Measurements from ENCODE around the gene FRMD4A.
"Not testable (repeated sequence)": the region's sequence is repeated elsewhere in the genome, so short reads cannot be mapped to it uniquely, and the experiment has no call there.

Gene FRMD4A

DNA sequence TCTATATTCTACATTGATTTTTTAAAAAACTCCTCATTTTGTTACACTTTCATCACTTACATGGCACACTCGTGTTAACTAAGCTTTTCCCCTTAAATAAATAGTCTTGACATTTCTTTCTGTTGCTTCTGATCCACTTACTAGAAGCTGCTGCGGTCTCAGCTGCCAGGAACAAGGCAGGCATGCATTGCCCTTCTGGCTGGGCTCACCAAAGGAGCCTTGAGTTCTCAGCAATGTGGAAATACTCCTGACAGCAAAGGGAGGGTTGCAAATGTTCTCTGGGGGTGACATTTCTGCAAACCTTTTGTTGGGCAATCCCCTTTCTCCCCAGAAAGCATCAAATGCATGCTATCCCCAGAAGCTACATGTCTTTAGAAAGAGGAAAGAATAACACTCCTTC is 393.9 kb downstream of the FRMD4A start:
- no peak for DNase-seq

GRCh38 chr10:13930120-13930519 is 400.6 kb downstream of the FRMD4A start:
- DNase-seq = no peak

DNA sequence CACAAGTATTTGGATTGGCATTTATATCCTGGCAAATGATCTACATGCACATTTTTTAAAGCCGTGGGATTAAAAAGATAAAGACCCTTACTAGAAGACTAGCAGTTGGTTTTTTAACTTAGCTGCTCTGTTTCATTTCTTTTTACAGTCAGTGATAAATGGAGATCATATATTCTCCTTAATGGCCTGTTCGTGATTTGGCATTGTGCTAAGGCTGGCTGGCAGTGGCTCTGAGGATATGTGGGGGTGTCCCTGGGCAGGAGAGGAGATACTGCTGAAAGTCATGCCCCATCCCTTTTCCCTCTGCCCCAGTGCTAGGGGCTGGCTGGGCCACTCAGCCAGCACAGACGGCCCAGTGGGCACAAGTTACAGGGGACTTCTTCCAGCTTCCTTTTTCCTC is 402.3 kb downstream of the FRMD4A start:
- no peak for DNase-seq

DNA sequence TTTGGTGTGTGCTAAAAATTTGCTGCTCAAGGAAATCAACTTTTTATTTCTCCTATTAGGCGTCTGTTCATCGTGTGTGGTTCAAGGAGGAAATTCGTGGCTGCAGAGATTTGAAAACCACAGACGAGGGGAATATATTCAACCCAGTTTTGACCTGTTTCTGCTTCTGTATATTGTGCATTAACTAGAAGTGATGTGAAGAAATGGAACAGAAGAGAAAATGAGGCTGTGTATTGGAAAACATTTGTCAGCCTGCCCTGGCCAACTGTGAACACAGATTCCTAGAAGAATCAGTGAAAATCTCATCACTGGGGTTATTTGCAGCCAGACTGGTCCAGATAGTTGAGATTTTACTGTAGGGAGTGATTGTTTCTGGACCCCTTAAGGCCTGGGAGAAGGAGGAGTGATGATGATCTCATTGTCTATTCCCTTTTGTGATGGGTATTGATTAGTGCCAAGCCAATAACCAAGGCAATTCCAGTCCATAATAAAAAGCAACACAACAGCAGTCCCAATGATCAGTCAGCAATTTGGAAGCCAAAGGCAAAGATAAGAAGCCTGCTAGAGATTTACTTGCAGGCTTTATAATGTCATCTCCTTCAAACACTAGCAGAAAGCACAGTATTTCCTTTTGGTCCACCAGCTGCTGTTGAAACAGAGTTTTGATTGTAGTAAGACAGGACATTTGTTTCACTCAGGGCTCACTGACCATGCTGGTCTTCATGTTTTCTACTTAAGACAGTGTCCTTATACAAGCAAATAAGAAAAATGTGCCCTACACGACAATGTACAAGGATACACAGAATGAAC is 404.5 kb downstream of the FRMD4A start:
- no peak for DNase-seq

DNA sequence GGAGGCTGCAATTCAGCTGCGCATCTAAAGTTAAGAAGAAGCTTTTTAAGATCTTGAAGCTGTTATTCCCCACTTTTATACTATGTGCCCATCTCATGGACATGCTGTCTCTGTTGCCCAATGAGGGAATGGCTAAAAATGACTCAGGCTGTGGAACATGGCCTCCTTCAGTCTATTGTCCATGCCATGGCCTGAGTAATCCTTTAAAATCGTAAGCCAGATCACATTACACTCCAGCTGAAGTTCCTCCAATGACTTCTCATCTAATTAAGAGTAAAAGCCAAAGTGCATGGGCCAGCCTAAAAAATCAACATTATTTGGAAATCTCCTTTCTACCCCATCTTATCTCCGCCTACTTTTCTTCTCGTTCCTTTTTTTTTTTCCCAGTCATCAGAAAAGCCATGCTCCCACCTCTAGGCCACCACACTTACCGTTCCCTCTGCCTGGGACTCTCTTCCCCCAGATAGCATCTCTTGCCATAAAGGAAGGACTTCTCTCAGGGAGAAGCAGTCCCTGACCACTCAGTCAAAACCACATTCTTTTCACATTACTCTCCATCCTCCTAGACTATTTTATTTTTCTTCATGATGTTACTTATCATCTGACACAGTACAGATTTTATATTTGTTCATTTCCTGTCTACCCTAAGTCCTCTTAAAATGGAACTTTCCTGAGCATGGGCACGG is 406.5 kb downstream of the FRMD4A start:
- no peak for DNase-seq

GRCh38 chr10:13922586-13922985 is 408.1 kb downstream of the FRMD4A start:
- DNase-seq = no peak

DNA sequence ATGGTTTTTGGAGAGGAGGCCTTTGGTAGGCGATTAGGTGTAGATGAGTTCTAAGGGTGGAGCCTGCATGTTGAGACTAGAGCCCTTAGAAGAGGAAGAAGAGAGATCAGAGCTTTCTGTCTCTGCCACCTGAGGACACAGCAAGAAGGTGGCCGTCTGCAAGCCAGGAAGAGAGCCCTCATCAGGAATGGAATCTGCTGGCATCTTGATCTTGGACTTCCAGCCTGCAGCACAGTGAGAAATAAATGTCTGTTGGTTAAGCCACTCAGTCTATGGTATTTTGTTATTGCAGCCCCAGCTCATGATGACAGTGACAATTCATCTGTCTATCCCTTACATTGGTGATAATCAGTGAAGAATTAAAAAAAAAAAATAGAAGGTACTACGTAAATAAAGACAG is 408.8 kb downstream of the FRMD4A start:
- DNase-seq = no peak

DNA sequence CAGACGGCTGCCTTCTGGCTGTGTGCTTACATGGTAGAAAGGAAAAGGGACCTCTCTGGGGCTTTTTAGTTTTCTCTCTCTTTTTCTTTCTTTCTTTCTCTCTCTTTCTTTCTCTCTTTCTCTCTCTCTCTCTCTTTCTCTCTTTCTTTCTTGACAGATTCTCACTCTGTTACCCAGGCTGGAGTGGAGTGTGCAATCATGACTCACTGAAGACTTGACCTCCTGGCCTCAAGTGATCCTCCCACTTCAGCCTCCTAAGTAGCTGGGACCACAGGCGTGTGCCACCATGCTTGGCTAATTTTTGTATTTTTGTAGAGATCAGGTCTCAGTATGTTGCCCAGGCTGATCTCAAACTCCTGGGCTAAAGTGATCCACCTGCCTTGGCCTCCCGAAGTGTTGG is 409.6 kb downstream of the FRMD4A start:
- DNase-seq = not testable (repeated sequence)

DNA sequence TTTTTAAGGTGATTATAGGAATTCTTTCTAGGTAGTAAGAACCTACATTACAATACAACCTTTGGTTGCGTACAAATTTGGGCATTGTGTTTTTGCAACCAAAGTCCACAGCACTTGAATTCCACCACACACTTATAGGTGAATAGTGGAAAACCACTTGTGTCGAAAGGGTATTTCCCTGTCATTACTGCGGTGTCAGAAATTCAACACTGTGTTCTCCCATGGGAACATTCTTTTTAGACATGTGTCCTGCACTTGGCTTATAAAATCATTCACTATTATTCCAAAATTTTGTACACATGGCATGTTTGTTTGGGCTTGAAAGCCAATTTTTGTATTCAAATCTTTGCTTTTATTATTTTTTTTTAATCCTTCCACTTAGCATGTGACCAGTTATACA is 410.3 kb downstream of the FRMD4A start:
- no peak for DNase-seq

DNA sequence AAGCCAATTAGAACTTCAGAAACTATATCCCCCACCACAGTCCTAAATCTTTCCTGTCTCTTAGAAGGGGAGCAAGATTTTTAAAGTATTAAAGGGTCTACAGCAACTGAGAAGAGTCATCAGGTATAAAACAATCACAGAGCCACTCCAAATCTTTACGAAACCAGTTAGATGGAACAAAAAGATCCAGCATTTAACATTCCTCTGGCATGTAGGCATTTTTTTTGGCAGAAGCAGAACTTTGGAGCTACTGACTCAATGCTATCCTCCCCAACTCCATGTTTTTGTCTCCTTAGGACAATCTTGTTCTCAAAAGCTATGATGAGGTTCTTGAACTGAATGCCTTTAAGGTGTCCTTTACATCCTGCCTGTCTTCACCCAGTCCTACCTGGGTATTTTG is 410.7 kb downstream of the FRMD4A start:
- no peak for DNase-seq

- DNase-seq = no peak
Measured at GRCh38 chr10:13917791-13918190, 412.9 kb downstream of the FRMD4A start.

DNA sequence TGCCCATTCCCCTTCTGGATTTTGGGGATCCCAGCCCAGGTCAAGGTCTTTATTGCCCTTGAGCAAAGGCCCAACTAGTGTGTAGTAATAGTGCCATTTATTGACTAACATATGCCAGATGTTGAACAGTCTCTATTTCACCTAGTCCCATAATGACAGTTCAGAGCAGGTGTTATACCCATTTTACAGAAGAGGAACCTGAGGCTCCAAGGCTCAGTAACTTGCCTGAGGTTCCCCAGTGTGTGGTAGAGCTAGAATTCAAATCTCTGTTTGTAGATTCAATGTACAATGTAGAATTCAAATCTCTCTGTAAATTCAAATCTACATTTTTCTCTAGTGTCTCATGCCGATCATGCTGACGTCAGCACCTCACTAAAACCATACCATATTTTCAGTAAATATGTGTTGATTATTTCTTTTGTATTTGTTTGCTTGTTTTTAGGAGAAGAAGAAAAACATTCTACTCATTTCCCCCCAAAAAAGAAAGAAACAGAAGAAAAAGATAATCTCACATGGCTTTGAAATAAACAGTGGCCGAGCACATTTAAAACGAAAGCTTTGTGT is 414.3 kb downstream of the FRMD4A start:
- no peak for DNase-seq

DNA sequence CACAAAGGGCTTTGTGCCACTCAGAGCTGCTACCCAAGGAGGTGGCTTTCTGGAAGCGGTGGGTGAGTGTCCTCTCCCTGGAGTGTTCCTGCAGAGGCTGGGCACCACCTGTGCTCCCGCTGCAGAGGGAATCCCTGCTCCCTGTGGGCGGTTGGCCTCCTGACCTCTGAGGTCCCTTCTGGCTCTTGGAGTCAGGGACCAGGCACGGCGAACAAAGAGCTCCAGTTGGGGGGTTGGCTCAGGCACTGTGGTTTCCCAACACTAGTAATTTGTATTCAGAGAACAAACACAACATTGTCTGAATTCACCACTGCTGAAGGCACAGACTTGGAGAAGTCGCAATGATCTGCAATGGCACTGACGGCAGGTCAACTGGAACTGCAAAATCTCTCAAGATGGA is 415.0 kb downstream of the FRMD4A start:
- DNase-seq = no peak

DNA sequence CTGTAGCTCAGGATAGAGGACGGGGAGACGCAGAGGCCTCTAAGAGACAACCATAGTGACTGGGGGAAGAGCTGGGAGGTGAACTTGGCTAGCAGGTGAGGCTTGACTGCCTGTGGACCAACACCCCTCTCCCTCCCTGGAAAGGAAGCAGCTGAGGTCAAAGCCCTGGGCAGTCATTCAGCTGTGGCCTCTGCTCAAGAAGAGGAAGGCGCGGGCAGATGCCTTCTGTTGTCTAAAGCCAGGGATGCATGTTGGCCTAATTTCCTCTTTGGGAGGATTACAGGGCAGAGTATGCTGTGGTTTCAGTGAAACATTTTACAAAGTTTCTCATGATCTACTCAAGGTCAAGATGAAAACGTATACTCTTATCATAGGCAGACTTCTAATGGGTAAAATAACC is 416.8 kb downstream of the FRMD4A start:
- no peak for DNase-seq

GRCh38 chr10:13911821-13912520 is 418.8 kb downstream of the FRMD4A start:
- no peak for DNase-seq

GRCh38 chr10:13909516-13910258 is 421.0 kb downstream of the FRMD4A start:
- DNase-seq = no peak

DNA sequence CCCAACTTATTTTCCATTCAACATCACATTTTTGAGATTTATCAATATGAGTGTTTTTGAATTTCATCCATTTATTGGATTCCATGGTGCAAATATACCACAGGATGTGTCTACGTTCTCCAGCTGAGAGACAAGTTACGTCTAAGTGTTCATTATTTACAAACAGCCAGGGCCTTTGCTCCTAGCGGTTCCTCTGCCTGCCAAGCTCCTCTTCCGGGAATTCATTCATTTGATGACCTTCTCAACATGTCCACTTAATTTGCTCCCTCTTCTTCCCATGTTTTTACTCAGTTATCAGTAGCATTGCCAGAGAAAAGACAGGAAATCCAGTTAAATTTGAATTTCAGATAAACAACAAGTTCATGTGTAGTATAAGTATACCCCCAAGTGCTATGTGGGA is 422.2 kb downstream of the FRMD4A start:
- no peak for DNase-seq

DNA sequence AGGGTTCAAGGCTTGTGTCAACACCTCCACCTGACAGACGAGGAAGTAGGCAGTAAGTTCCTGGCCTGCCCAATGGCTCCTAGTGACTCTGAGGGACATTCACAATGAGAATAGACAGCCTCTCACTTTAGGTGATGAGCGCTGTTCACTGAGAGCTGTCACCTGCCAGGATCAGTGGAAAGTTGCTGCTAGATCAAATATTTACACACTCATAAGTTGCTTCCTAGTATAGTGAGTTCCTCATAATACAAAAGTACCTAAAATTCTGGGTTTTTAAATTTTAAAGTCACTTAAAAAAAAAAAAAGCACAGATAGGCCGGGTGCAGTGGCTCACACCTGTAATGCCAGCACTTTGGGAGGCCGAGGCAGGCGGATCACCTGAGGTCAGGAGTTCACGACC is 423.2 kb downstream of the FRMD4A start:
- DNase-seq = no peak

DNA sequence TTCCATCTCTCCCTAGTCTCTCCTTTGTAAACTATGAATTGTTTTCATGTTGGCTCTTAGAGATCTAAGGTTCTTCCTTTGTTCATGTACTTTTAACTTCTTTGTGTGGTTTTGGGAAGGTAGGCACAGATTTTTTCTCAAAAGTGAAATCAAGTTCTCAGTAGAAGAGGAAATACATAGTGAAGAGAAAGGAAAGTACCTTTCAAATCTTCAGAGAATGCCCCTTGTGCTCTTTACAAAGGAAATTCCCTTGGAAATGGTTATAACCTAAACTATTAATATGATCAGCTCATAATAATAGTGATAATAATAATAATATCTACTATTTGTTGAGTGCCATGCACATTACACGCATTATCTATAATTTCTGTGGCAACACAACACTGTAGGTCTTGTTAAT is 425.4 kb downstream of the FRMD4A start:
- DNase-seq = no peak

DNA sequence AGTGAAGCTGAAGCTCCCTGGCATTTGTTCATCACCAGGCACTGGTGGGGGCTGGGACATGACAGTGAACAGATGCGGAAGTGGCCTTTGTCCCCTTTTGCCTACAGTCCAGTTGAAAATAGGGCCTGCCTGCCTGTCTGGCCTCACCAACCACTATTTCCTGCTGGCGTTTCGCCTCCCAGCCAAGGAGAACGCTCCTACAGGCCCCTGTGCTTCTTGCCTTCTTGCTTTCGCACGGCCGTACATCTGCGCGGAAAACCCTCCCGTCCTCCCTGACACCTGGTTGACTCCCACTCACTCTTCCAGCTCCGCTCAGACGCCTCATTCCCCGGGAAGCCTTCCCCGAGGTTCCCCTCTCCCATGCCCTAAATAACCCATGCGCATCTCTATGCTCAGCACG is 426.7 kb downstream of the FRMD4A start:
- DNase-seq = no peak

GRCh38 chr10:13902868-13903587 is 427.7 kb downstream of the FRMD4A start:
- DNase-seq = no peak

GRCh38 chr10:13899941-13900340 is 430.8 kb downstream of the FRMD4A start:
- DNase-seq = no peak
